HG03045 (cell line): Measurements from ENCODE around the gene SCD5.
"Not testable (repeated sequence)": the region's sequence is repeated elsewhere in the genome, so short reads cannot be mapped to it uniquely, and the experiment has no call there.

Source experiments
- ATAC-seq: cut with Tn5 transposase; IDR thresholded peaks from one replicate; pipeline ENCODE4 v1.9.1; 2021; ENCODE audit warnings: mild to moderate bottlenecking, moderate library complexity; ENCODE audit not compliant: unreplicated experiment

Gene SCD5

DNA sequence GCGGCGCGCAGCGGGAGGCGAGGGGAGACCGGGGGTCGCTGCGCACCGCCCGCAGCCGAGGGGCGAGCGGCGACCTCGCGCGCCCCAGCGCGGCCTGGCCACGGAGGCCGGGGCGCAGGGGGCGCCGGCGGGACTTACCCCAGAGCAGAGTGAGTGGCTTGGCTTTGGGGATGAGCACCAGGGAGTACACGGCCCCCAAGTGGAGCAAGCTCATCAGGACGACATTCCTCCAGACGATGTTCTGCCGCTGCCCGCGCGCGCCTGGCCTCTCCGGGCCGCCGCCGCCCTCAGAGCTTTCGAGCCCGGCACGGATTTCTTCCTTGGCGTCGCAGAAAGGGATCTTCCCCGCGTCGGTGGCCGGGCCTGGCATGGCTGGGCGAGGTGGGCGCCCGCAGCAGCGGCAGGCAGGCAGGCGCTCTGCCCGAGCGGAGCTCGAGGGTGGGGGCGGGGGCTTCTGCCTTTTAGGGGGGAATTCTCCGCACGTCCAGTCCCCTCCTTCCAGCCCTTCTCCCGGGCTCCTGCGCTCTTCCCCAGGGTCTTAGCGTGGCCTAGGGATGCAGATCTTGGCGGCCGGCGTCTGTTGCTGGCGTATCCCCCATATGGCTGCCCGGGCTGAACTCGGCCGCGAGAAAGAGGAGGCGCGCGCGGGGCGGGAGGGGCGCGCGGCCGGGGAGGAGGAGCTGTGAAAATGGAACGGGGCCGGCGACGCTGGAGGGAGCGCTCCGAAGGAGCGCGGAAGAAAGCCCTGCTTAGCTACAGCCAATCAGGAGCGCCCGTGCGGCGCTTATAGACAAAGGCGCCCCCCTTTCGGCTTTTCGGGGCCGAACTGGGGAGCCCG, at the start of gene SCD5:
TSS of gene SCD5 (minus strand) at position 629 of the 838 bp plus-strand sequence. CDS start at position 370, 259 bp downstream.
- peak; percentile 93 for ATAC-seq

DNA sequence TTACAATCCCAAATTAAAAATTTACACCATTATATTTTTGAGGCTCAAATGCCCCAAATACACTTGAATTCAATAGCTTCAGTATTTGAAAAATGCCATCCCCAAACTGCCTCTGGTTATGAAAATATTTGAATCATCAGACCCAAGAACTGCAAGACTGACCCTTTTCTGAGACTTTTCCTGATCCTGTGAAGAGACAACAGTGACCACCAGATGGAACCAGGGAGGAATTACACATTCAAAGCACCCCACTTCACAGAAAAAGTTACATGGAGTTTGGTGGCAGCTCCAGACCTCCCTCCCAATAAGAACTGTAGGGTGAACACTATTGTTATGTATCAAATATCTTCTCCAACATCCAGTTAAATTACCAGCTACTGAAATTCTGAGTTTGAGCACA, 44.0 kb upstream of the SCD5 start:
- no peak for ATAC-seq

GRCh38 chr4:82839624-82840023, 41.0 kb upstream of the SCD5 start:
- ATAC-seq = no peak

- no peak for ATAC-seq
These were observed 35.2 kb upstream of the SCD5 start for GRCh38 chr4:82833696-82834313.

DNA sequence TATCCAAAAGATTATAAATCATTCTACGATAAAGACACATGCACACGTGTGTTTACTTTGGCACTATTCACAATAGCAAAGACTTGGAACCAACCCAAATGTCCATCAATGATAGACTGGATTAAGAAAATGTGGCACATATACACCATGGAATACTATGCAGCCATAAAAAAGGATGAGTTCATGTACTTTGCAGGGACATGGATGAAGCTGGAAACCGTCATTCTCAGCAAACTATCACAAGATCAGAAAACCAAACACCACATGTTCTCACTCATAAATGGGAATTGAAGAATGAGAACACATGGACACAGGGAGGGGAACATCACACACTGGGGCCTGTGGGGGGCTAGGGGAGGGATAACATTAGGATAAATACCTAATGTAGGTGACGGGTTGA, 34.5 kb upstream of the SCD5 start:
- ATAC-seq = not testable (repeated sequence)

- ATAC-seq = no peak
These were observed 26.8 kb upstream of the SCD5 start for GRCh38 chr4:82825425-82825824.

DNA sequence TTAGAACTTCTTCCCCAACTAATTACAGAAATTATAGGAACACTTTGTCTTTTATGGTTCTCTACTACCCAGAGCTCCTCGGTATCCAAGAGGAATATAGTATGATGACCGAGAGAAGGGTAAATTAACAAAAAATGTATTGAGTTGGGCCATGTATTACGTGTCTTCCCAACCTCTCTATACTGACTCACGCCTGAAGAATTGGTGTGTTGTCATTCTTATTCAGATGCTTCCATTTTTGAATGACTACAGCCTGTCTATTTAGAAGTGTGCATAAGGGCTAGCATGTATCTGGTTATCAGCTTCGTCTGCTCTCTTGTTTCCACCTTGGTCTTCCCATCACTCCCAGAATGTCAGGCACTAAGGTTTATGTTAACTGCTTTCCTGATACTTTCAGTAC, 24.5 kb upstream of the SCD5 start:
- ATAC-seq = no peak

DNA sequence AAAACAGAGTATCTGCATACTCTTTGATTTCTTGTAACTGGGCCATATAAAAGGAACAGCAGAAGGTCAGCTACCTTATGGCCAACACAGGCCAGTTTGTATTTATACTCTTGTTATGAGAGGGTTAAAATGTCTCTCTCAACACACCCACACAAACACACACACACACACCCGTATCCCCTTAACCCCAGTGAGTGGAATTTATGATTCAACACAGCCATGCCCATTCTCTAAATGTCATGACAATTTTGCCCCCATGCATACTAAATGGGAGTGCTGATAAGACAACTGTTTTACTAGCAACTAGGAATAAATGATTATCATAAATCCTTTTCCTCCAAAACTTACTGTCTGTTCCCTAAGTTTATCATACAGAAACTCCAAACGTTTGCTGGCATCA, 22.1 kb upstream of the SCD5 start:
- no peak for ATAC-seq

DNA sequence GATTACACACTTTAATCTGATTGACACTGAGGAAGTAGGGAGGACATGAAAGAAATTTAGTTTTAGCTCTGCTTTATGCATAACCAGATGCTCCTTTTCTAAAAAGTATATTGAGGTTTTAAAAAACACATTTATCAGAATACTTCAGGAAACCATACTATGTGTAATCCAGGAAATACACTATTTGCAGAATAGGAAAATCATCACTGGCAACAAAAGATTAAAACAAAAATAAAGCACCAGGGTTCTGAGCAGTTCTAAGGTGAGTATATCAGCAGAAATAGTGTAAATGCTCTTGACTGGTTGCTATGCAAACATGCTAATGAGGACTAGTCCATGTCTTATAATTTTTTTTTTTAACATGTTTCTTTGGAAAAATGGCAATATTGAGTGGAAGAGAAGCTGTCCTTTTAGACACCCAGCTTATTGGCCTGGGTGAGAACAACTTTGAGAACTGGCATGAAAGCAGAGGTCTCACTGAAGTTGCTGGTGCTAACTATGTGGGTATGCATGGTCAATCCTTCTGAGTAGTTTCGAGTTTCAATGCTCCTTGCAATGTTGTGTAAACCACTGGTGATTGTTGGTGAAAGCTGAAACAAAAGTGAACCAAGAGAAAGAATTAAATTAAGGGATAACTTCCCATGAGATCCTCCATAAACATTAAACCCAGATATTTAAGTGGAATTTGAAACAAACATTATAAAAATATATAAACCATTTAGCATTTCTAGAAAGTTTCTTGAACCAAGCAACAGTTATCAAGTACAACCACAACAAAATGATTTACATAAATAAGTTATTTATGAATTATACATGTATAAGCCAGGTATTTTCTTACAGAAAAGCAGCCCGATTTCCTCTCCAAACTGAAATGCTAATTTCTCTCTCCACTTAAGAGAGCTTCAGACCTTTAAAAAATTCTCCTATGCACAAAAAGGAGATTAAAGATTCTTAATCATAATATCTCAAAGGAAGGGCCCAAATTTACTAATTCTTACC, 20.4 kb upstream of the SCD5 start:
- no peak for ATAC-seq

DNA sequence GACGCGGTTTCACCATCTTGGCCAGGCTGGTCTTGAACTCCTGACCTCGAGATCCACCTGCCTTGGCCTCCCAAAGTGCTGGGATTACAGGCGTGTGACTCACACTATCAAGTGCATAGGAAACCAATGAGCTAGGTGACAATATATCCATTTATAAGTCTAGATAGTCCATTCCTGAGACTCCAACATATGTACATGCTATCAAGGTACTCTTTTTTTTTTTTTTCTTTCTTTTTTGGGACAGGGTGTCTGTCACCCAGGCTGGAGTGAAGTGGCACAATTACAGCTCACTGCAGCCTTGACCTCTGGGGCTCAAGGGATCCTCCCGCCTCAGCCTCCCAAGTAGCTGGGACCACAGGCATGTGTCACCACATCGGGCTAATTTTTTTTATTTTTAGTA, 18.3 kb upstream of the SCD5 start:
- not testable (repeated sequence) for ATAC-seq

DNA sequence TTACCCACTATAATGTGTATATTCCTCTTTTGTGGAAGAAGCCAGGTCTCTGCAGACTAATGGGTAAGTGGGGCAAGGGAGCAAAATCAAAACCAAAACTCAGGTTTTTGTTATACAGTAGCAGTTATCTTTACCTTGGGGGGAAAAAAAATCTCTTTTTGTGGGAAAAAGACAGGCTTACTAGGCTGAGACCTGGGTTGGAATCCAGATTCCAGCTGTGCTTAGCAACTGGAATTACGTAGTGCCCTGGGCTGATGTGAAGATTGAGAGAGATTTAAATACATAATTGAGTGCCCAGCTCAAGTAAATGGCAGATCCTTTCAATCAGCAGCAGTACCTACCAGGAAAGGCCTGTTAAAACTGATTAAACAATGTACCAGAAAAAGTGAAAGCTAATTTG, 15.4 kb upstream of the SCD5 start:
- no peak for ATAC-seq

DNA sequence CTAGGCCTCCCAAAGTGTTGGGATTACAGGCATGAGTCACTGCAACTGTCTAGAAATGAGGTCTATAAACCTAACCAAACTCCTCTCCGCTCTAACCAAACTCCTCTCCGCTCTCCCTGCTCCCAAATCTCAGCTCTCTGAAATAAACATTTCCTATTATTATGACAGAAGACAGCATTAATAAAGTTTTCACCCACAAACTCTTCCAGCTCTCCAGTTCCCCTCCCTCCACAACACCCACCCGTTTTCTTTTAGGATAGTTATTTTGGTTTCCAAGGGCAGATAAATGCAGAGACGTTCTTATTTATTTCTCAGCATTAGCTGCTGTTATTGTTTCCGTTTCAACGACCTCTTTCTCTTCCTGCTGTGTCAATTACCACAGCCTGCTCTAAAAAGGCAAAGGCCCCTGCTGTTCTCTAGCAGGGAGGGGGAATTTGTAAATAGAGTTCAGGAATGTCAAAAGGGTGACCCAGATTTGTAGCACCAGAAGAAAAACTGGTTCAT, 13.3 kb upstream of the SCD5 start:
- ATAC-seq = no peak

GRCh38 chr4:82811392-82811791, 12.8 kb upstream of the SCD5 start:
- no peak for ATAC-seq

DNA sequence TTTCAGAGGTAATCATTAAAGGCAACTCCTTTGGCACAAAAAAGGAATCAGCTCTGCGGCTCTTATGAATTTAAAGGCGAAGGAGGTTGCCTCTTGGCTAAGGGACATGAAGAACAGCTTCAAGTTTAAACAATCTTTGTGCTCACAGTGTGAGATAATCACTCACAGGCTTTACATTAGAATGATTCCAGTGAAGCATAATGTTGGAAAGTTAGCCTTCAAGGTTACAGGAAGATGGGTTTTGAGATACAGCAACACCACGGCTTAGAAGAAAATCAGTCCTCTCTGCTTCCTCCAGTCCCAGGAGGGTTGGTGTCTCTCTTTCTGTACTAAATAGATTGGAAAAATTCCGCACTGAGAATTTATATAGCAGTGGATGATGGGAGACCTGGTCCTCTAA, 11.6 kb upstream of the SCD5 start:
- ATAC-seq = no peak

DNA sequence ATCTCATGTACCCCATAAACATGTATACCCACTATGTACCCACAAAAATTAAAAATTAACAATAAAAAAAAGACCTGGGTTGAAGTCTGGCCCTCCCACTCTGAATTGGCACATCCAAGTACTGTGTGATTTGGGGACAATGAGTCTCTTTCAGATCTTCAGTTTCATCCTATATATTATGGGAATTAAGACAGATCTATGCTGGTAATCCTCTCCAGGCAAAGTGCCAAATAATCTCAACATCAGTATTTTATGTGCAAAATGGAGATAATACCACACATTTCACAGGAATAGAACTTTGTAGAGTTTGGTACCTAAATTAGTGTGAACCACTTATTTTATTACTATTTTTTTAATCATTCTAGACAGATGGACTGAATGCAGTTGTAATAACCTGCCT, 11.0 kb upstream of the SCD5 start:
- no peak for ATAC-seq

DNA sequence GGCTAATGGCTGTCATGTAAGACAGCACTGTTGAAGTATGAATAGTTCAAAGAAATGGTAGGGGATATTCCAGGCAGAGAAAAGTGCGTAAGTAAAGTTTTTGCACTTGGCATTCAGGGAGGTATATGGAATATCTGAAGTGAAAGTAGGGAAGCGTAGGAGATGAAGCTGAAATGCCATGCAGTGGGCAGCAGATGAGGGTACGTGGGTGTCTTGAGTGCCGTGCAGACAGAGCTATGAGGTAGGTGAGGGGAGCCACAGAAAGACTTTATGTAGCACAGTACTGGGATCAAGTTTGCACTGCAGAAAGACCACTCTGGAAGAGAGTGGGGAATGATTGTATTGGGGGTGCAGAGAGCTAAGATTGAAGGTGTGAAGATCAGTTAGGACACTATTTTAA, 5.2 kb upstream of the SCD5 start:
- no peak for ATAC-seq

DNA sequence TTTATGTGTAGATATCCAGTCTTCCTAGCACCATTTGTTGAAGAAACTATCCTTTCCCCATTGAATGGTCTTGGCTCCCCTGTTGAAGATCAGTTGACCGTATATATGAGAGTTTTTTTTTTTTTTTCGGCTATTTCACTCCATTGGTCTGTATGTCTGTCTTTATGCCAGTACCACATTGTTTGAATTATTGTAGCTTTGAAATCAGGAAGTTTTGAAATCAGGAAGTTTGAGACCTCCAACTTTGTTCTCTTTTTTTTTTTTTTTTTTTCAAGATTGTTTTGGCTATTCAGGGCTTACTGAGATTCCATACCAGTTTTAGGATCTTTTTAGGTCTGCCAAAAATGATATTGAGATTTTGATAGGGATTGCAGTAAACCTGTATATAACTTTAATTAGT, 4.3 kb upstream of the SCD5 start:
- no peak for ATAC-seq

DNA sequence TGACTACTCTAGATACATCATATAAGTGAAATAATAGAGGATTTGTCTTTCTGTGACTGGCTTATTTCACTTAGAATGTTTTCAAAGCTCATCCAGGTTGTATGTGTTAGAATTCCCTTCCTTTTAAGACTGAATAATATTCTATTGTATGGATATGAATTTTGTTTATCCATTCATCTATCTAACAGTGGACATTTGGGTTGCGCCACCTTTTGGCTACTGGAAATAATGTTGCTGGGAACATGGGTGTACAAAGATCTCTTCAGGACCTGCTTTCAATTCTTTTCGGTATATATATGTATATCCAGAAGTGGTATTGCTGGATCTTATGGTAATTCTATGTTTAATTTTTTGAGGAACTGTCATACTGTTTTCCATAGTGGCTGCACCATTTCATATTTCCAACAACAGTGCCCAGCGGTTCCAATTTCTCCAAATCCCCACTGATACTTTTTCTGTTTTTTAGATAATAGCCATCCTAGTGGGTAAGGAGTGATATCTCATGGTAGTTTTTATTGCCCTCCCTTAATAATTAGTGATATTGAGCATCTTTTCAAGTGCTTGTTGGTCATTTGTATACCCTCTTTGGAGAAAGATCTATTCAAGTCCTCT, 3.4 kb upstream of the SCD5 start:
- no peak for ATAC-seq

DNA sequence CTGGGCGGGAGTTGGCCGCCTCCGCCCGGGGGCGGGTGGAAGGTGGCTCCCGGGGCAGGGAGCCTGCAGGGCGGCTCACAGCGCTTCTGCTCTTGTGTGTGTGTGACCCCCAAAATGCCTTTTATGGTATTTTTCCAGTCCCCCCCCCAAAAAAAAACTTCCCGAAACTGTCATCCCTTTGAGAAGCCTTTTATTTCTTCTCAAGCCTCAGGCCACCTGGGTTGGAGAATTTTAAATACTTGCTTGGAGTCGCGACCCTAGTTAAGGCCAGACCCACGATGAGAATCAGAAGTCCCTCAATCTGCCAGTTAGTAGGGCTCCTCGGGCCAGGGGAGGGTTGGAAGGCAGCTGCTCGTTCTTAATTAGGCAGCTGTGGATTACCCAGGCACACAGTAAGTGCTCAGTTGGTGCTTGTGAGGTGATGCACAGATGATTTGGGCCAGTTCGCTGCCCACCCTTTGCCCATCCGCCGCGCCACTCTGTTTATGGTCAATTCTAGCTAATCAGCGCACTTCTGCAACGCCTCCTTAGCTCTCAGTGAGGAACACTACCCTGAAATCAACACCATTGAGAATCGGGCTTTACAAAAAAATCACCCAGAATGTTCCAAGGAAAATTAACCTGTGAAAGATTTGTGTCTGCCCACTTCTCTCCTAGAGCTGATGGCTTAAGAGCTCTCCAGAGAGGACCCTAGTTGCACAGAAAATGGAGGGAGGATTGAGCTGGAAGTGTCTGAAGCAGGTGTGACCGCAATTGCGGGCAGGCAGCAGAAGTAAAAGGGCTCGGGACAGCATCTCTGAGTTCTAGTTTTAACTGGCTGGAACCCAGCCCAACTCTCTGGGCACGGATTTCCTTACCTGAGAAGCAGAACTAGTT, 648 bp upstream of the SCD5 start:
- ATAC-seq = no peak
